Measurements from ENCODE around the gene ENDOG.

Gene ENDOG

DNA sequence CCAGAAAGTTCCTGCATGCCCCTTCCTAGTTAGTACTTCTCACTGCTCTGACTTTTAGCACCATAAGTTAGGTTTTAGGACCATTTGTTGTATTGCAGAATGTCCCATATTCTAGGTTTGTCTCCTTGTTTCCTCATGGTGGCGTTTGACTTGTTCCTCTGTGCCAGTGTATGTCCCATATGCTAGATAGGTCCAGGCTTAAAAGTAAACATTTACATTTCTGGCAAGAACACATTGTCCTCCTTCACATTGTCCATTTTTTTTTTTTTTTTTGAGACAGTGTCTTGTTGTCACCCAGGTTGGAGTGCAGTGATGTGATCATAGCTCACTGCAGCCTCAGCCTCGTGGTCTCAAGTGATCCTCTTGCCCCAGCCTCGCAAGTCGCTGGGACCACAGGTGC is 15.8 kb upstream of the ENDOG start:
- DNase-seq, result no peak

DNA sequence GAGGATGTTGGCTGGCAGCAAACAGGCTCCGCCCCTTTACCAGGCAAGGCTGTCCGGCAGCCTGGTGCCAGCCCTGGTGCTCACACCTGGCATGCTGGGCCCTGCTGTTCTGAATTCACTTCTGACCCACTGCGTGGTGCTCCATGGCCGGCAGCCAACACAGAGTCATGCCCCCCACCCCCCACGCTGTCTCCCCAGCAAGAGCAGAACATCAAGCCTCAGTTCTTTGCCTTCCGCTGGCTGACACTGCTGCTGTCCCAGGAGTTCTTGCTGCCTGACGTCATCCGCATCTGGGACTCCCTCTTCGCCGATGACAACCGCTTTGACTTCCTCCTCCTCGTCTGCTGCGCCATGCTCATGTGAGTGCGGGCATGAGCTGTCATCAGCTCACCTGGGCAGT is 12.6 kb upstream of the ENDOG start:
- DNase-seq, result no peak

GRCh38 chr9:128807827-128808226 is 10.5 kb upstream of the ENDOG start:
- DNase-seq, result no peak

DNA sequence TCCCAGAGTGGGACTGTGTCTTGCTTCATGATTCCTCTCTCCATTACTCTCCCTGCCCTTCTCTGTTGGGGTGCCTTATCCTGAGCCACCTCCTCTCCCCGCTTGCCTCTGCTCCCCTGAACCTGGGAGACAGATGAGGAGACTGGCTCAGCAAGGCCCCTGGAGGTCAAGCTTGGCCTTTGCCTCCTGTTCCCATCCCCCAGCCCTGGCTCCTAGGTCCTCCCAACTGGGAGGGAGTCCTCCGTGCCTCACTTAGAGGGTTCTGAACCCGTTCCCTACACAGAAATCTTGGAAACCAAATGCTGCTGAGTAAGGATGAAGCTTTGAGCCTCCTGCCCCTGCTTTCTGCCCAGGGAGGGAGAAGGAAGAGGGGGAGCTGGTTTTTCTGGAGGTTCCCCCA is 9.8 kb upstream of the ENDOG start:
- no peak for DNase-seq

GRCh38 chr9:128809036-128809599 is 9.2 kb upstream of the ENDOG start:
- no peak for DNase-seq

- DNase-seq, result no peak
Measured at GRCh38 chr9:128809831-128810230, 8.5 kb upstream of the ENDOG start.

- DNase-seq, result no peak
Measured at GRCh38 chr9:128810873-128811272, 7.4 kb upstream of the ENDOG start.

DNA sequence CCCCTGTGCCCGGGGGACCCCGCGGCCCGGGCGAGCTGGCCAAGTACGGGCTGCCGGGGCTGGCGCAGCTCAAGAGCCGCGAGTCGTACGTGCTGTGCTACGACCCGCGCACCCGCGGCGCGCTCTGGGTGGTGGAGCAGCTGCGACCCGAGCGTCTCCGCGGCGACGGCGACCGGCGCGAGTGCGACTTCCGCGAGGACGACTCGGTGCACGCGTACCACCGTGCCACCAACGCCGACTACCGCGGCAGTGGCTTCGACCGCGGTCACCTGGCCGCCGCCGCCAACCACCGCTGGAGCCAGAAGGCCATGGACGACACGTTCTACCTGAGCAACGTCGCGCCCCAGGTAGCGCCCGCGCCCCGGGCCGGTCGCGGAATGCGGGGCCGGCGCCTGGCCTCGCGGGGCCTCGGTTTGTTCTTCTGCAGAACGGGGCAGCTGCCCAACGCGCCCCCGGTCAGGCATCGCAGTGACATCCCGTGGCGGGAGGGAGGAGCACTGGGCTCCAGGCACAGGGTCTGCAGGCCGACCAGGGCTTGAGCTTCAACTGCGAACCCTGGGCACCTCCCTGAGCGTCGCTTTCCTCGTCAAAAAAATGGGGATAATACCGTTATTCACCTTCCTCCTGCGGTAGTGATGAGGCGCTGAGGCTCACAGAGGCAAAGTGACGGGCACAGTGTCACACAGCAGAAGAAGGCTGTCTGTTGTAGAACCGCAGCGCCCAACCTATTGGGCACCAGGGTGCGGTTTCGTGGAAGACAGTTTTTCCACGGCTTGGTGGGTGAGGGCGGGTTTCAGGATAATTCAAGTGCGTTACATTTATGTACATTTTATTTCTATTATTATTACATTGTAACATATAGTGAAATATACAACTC is 777 bp downstream of the ENDOG start:
- DNase-seq, result peak; percentile 64

- DNase-seq, result no peak
Measured at GRCh38 chr9:128819716-128820664, 1.7 kb downstream of the ENDOG start.

- no peak for DNase-seq
Measured at GRCh38 chr9:128820665-128821583, 2.6 kb downstream of the ENDOG start.

- DNase-seq, result no peak
Measured at GRCh38 chr9:128821584-128822406, 3.5 kb downstream of the ENDOG start.

- DNase-seq, result no peak
Measured at GRCh38 chr9:128822407-128823042, 4.2 kb downstream of the ENDOG start.

DNA sequence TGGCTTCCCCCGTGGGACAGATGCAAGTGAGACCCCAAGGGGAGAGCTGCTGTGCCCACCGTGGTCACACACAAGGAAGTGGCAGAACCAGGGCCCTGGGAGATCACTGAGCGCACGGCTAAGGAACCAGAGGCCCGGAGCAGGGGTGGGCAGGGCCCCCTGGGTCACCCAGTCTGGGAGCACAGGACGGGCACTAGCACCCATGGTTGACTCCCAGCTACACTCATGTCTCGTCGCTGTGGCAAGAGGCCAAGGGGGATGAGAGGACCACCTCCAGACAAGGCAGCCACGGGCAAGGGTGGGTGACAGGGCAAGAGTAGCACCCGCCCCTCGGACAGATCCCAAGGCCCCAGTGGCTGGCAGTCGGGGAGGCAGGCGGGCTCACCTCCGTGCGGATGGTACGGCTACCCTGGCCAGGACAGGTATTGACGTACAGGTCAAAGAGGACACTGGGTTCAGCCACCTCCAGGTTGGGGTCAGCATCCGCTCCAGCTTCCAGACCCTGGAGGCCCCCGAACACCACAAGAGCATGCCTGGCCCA is 5.1 kb downstream of the ENDOG start:
- DNase-seq, result no peak

DNA sequence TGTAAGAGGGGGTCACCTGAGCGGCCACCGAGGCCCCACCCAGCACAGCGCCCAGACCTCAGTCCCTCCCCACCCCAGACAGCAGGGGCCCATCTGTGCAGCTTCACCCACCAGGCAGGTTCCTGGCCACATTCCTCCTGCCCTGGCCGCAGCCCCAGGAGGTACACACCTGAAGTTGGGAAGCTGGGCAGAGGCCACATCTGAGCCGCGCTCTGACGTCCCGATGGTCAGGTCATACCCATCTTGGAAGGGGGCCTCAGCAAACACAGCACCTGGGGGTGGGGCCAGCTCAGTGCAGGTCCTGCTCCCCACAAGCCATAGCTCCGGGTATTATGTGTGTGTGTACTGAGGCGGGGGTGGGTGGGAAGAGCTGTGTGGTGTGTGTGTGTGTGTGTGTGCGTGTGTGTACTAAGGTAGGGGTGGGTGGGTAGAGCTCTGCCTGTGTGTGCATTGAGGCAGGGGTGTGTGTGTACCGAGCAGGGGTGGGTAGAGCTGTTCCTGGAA is 5.7 kb downstream of the ENDOG start:
- DNase-seq, result no peak

GRCh38 chr9:128824911-128825310 is 6.6 kb downstream of the ENDOG start:
- no peak for DNase-seq

DNA sequence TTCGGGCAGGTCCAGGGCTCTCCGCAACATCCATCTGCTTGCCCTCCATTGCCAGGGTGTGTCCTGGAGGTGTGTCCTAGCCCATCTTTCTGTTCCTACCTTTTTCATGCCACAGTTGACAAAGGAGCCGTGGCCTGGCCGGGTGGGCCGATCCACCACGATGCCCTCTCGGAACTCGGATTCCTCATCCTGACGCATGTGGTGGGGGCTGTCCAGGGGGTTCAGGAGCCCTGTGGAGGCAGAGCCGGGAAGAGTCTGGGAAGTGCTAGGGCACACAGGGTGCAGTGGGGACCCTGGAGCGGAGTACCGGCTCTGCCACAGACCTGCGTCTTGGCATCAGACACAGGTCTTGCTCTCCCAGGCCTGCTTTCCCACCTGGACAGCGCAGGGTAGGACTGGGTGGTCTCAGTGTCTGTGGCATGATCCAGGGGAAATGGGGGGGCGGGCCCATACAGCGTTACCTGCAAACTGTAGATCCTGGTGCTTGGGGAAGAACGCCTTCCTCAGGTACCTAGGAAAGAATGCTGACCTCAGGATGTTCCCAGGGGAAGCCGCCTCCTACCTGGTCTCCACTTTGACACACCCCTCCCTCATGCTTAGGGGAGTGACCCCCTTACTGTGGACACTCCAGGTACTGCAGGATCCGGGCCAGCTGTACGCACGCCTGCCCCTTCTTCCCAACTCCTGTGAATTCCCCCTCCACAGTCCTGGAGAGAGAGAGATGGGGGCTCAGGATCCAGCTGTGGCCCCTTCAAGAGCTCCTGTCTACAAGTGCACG is 7.8 kb downstream of the ENDOG start:
- no peak for DNase-seq

DNA sequence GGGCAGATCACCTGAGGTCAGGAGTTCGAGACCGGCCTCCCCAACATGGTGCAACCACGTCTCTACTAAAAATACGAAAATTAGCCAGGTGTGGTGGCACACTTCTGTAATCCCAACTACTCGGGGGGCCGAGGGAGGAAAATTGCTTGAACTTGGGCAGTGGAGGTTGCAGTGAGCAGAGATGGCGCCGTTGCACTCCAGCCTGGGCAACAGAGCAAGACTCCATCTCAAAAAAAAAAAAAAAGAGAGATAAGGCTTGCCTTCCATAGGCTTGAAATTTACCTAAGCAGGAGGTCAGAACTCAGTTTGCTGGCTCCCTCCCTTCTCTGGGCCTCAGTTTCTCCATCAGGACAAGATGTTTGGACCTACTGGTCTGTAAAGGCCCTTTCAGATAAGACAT is 10.0 kb downstream of the ENDOG start:
- no peak for DNase-seq

- no peak for DNase-seq
Measured at GRCh38 chr9:128828719-128829452, 10.6 kb downstream of the ENDOG start.

All from activated CD4-positive, CD25-positive, alpha-beta regulatory T cell treated with anti-CD3 and anti-CD28 coated beads, Interleukin-2, amount 50 U/mL, for 72 hours (primary cell).